Measurements from ENCODE around the gene ZRANB1. TPM values are rescaled to one million over a fixed set of nuclear protein-coding genes. Genes with fewer than 3 reads are reported as not detected.
A peak's percentile ranks its signal among the peaks of the same experiment; 100 is the strongest.

Gene ZRANB1
- total RNA-seq, 1 donor from 2014 or later: 28.9 TPM

DNA sequence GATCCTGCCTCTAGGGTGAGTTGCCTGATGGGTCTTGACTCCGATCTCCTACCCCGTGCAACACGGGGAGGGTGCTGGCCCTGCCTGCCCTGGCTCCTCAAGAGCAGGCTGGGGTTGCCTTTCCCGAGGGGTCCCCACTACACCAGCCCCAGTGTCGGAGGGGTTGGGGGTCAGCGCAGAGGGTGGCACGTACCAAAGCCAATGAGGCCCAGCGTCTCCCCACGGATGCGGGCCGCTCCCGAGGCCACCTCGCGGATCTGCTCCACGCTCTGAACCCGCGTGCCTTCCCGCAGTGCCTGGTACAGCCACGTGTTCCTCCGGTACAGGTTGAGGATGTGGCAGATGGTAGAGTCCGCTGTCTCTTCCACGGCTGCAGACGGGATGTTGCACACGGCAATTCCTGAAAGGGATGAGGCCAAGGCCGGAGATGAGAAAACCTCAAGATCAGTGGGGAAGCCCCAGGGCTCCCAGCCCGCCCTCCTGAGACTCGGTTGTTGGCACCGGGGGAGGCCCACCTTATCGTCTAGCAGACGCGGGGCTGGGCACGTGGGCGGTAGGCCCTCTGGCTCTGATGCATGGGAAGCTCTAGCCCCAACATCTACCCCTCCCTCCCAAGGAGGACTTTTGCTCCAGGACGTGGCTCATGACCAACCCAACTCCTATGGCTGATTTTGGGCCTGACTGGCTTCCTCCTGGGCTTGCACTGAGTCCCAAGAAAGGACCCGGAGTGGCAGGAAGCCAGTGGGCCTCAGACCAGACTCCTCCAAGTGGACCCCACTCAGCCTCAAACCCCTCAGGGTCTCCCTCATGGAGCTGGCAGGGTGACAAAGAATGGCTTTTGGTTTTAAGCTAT lies 56.1 kb downstream of the ZRANB1 start:
- TF ChIP-seq, protein P1, sequence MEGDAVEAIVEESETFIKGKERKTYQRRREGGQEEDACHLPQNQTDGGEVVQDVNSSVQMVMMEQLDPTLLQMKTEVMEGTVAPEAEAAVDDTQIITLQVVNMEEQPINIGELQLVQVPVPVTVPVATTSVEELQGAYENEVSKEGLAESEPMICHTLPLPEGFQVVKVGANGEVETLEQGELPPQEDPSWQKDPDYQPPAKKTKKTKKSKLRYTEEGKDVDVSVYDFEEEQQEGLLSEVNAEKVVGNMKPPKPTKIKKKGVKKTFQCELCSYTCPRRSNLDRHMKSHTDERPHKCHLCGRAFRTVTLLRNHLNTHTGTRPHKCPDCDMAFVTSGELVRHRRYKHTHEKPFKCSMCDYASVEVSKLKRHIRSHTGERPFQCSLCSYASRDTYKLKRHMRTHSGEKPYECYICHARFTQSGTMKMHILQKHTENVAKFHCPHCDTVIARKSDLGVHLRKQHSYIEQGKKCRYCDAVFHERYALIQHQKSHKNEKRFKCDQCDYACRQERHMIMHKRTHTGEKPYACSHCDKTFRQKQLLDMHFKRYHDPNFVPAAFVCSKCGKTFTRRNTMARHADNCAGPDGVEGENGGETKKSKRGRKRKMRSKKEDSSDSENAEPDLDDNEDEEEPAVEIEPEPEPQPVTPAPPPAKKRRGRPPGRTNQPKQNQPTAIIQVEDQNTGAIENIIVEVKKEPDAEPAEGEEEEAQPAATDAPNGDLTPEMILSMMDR (IDR thresholded peaks at IDR 0.05; ENCODE audit: partially characterized antibody, unreplicated experiment): no peak
- H3K4me1 Mint-ChIP-seq (ENCODE audit: low read depth, unreplicated experiment): peaks cover 12% of the 10 kb centered on the region
- no peaks in the 10 kb centered on the region for H3K36me3 Mint-ChIP-seq (ENCODE audit: unreplicated experiment)

GRCh38 chr10:124998624-124999291 lies 56.8 kb downstream of the ZRANB1 start:
- DNase-seq: no peak
- Mint-ChIP-seq H3K4me3 (ENCODE audit: unreplicated experiment) (no peak overlapping the region), H3K27me3 (ENCODE audit: unreplicated experiment) (peaks cover 27% of the 10 kb centered on the region), H3K36me3 (ENCODE audit: unreplicated experiment) (no peaks in the 10 kb centered on the region), H3K9me3 (ENCODE audit: unreplicated experiment) (peaks cover 15% of the 10 kb centered on the region), H3K4me1 (ENCODE audit: low read depth, unreplicated experiment) (peaks cover 13% of the 10 kb centered on the region), H3K27ac (ENCODE audit: unreplicated experiment) (no peak overlapping the region)
- TF ChIP-seq, protein P1 (IDR thresholded peaks at IDR 0.05; ENCODE audit: partially characterized antibody, unreplicated experiment): no peak

More for the DNA sequence above, 56.1 kb downstream of the ZRANB1 start:
- Mint-ChIP-seq H3K27ac (ENCODE audit: unreplicated experiment) (peak overlapping the region; percentile 6), H3K4me3 (ENCODE audit: unreplicated experiment) (no peak overlapping the region), H3K27me3 (ENCODE audit: unreplicated experiment) (peaks cover 27% of the 10 kb centered on the region), H3K9me3 (ENCODE audit: unreplicated experiment) (peaks cover 18% of the 10 kb centered on the region)
- DNase-seq: no peak

GRCh38 chr10:124999433-125000365 lies 57.8 kb downstream of the ZRANB1 start:
- Mint-ChIP-seq H3K4me1 (ENCODE audit: low read depth, unreplicated experiment) (peaks cover 17% of the 10 kb centered on the region), H3K9me3 (ENCODE audit: unreplicated experiment) (peaks cover 15% of the 10 kb centered on the region), H3K4me3 (ENCODE audit: unreplicated experiment) (no peak overlapping the region), H3K27ac (ENCODE audit: unreplicated experiment) (peak overlapping the region; percentile 90), H3K36me3 (ENCODE audit: unreplicated experiment) (no peaks in the 10 kb centered on the region), H3K27me3 (ENCODE audit: unreplicated experiment) (peaks cover 24% of the 10 kb centered on the region)
- DNase-seq: no peak
- TF ChIP-seq, protein P1 (IDR thresholded peaks at IDR 0.05; ENCODE audit: partially characterized antibody, unreplicated experiment): no peak

GRCh38 chr10:125000366-125001312 lies 58.7 kb downstream of the ZRANB1 start:
- DNase-seq: peak; percentile 57
- Mint-ChIP-seq H3K27me3 (ENCODE audit: unreplicated experiment) (peaks cover 18% of the 10 kb centered on the region), H3K4me1 (ENCODE audit: low read depth, unreplicated experiment) (peaks cover 17% of the 10 kb centered on the region)

More at GRCh38 chr10:125000366-125001312, 58.7 kb downstream of the ZRANB1 start:
- Mint-ChIP-seq H3K36me3 (ENCODE audit: unreplicated experiment) (no peaks in the 10 kb centered on the region), H3K27ac (ENCODE audit: unreplicated experiment) (peak overlapping the region; percentile 90), H3K4me3 (ENCODE audit: unreplicated experiment) (no peak overlapping the region), H3K9me3 (ENCODE audit: unreplicated experiment) (peaks cover 16% of the 10 kb centered on the region)
- TF ChIP-seq, protein P1 (IDR thresholded peaks at IDR 0.05; ENCODE audit: partially characterized antibody, unreplicated experiment): no peak
